HUES64 (cell line): ENCODE results near the gene GSC2.

Experiments used
- H3K27ac ChIP-seq: 2 replicates; pipeline ENCODE4 v1.7.0; 2013; ENCODE audit warnings: low read depth, low read length, inconsistent platforms
- H3K27me3 ChIP-seq: 2 replicates; pipeline ENCODE4 v1.6.1; 2013; ENCODE audit warnings: mild to moderate bottlenecking, low read length; ENCODE audit not compliant: insufficient read depth
- H3K36me3 ChIP-seq: 2 replicates; pipeline ENCODE4 v1.6.1; 2013; ENCODE audit warnings: mild to moderate bottlenecking, low read length; ENCODE audit not compliant: insufficient read depth
- H3K4me1 ChIP-seq: 2 replicates; pipeline ENCODE4 v1.6.1; 2013; ENCODE audit warnings: mild to moderate bottlenecking, low read length, moderate library complexity; ENCODE audit not compliant: insufficient read depth
- H3K4me3 ChIP-seq: 2 replicates; pipeline ENCODE4 v1.5.1; 2013; ENCODE audit warnings: mild to moderate bottlenecking, low read length, moderate library complexity
- H3K9ac ChIP-seq: 2 replicates; pipeline ENCODE4 v1.6.1; 2013; ENCODE audit warnings: mild to moderate bottlenecking, low read depth, low read length
- H3K9me3 ChIP-seq: 2 replicates; pipeline ENCODE4 v1.6.1; 2013; ENCODE audit warnings: low read depth, low read length; ENCODE audit not compliant: insufficient read depth
- WGBS: fragments of 150-250, 120-280 bp; methylation state at CpG from one replicate; pipeline ENCODE4 v1.1.7; 2013; ENCODE audit warnings: missing lambda C conversion rate; 5-methylcytosine and 5-hydroxymethylcytosine counted together

The GSC2 gene

GRCh38 chr22:19111140-19111539 is 39.0 kb downstream of the GSC2 start:
- Histone ChIP-seq H3K27me3 (no peaks in the 10 kb centered on the region), H3K9me3 (no peaks in the 10 kb centered on the region), H3K9ac (no peak overlapping the region), H3K4me1 (peaks cover 22% of the 10 kb centered on the region), H3K4me3 (no peak overlapping the region), H3K36me3 (no peaks in the 10 kb centered on the region), H3K27ac (no peak overlapping the region)
- WGBS: 89% methylated on average over 3 of the region's 3 CpGs

GRCh38 chr22:19110646-19111045 is 39.4 kb downstream of the GSC2 start:
- Histone ChIP-seq H3K4me3 (no peak overlapping the region), H3K9me3 (no peaks in the 10 kb centered on the region), H3K36me3 (no peaks in the 10 kb centered on the region), H3K4me1 (peaks cover 22% of the 10 kb centered on the region), H3K27ac (no peak overlapping the region), H3K9ac (no peak overlapping the region), H3K27me3 (no peaks in the 10 kb centered on the region)

- no peaks in the 10 kb centered on the region for H3K9me3 ChIP-seq
- H3K4me1 ChIP-seq: peaks cover 22% of the 10 kb centered on the region
- H3K4me3 ChIP-seq: no peak overlapping the region
- WGBS: 43% methylated on average over 3 of the region's 4 CpGs
- H3K27ac ChIP-seq: no peak overlapping the region
- no peak overlapping the region for H3K9ac ChIP-seq
- H3K36me3 ChIP-seq: no peaks in the 10 kb centered on the region
- H3K27me3 ChIP-seq: no peaks in the 10 kb centered on the region
Measured at GRCh38 chr22:19110064-19110458, 40.0 kb downstream of the GSC2 start.

GRCh38 chr22:19109198-19110063 is 40.7 kb downstream of the GSC2 start:
- Histone ChIP-seq H3K9ac (no peak overlapping the region), H3K9me3 (no peaks in the 10 kb centered on the region), H3K27me3 (no peaks in the 10 kb centered on the region), H3K4me3 (no peak overlapping the region), H3K36me3 (no peaks in the 10 kb centered on the region), H3K4me1 (peaks cover 22% of the 10 kb centered on the region), H3K27ac (no peak overlapping the region)
- 86% methylated on average over 7 of the region's 7 CpGs for WGBS

GRCh38 chr22:19108807-19109197 is 41.3 kb downstream of the GSC2 start:
- Histone ChIP-seq H3K27me3 (no peaks in the 10 kb centered on the region), H3K4me1 (peaks cover 22% of the 10 kb centered on the region), H3K27ac (no peak overlapping the region), H3K9ac (no peak overlapping the region), H3K36me3 (no peaks in the 10 kb centered on the region), H3K9me3 (no peaks in the 10 kb centered on the region), H3K4me3 (no peak overlapping the region)
- 80% methylated on average over 3 of the region's 3 CpGs for WGBS

- no peak overlapping the region for H3K27ac ChIP-seq
- no peak overlapping the region for H3K9ac ChIP-seq
- H3K4me3 ChIP-seq: no peak overlapping the region
- H3K4me1 ChIP-seq: peaks cover 22% of the 10 kb centered on the region
- WGBS: 99% methylated on average over 8 of the region's 8 CpGs
- H3K36me3 ChIP-seq: no peaks in the 10 kb centered on the region
- H3K9me3 ChIP-seq: no peaks in the 10 kb centered on the region
- no peaks in the 10 kb centered on the region for H3K27me3 ChIP-seq
Measured at GRCh38 chr22:19107730-19108074, 42.4 kb downstream of the GSC2 start.

GRCh38 chr22:19106886-19107729 is 43.0 kb downstream of the GSC2 start:
- Histone ChIP-seq H3K4me3 (no peak overlapping the region), H3K9ac (no peak overlapping the region), H3K27ac (no peak overlapping the region), H3K36me3 (no peaks in the 10 kb centered on the region), H3K27me3 (no peaks in the 10 kb centered on the region), H3K9me3 (no peaks in the 10 kb centered on the region), H3K4me1 (peaks cover 22% of the 10 kb centered on the region)
- WGBS: 95% methylated on average over 3 of the region's 3 CpGs

GRCh38 chr22:19105867-19106802 is 44.0 kb downstream of the GSC2 start:
- H3K27me3 ChIP-seq: no peaks in the 10 kb centered on the region
- no peak overlapping the region for H3K9ac ChIP-seq
- H3K4me1 ChIP-seq: peaks cover 17% of the 10 kb centered on the region
- H3K4me3 ChIP-seq: no peak overlapping the region
- no peaks in the 10 kb centered on the region for H3K9me3 ChIP-seq
- 84% methylated on average over 18 of the region's 18 CpGs for WGBS
- 0 out of 2 replicates have a peak, but pooled peaks cover under 1% of the 10 kb centered on the region for H3K36me3 ChIP-seq
- no peak overlapping the region for H3K27ac ChIP-seq

GRCh38 chr22:19105456-19105855 is 44.6 kb downstream of the GSC2 start:
- 0 out of 2 replicates have a peak, but pooled peaks cover 2% of the 10 kb centered on the region for H3K36me3 ChIP-seq
- H3K4me3 ChIP-seq: no peak overlapping the region
- no peaks in the 10 kb centered on the region for H3K9me3 ChIP-seq
- H3K27ac ChIP-seq: no peak overlapping the region
- WGBS: 95% methylated on average over 8 of the region's 8 CpGs
- H3K4me1 ChIP-seq: peaks cover 10% of the 10 kb centered on the region
- H3K27me3 ChIP-seq: no peaks in the 10 kb centered on the region
- no peak overlapping the region for H3K9ac ChIP-seq

- H3K4me3 ChIP-seq: no peak overlapping the region
- no peak overlapping the region for H3K27ac ChIP-seq
- H3K9me3 ChIP-seq: no peaks in the 10 kb centered on the region
- H3K27me3 ChIP-seq: no peaks in the 10 kb centered on the region
- no peaks in the 10 kb centered on the region for H3K4me1 ChIP-seq
- H3K9ac ChIP-seq: no peak overlapping the region
- 0 out of 2 replicates have a peak, but pooled peaks cover 2% of the 10 kb centered on the region for H3K36me3 ChIP-seq
- 92% methylated on average over 5 of the region's 5 CpGs for WGBS
Measured at GRCh38 chr22:19103880-19104821, 45.9 kb downstream of the GSC2 start.
